OCI-LY3 (cell line): ENCODE results near the gene CLPSL1.
A peak's percentile ranks its signal among the peaks of the same experiment; 100 is the strongest.

ENCODE experiments used
- EZH2phosphoT487 ChIP-seq: fragments of 200-600 bp; shearing (Covaris generic); IDR thresholded peaks from 2 replicates; pipeline ENCODE4 v1.6.1; 2018; ENCODE audit warnings: antibody characterized with exemption, mixed run types, low read depth
- TF ChIP-seq, protein P1 (sequence below): fragments of 200-600, 300-600 bp; sonication (generic); IDR thresholded peaks from 2 replicates; pipeline ENCODE4 v1.5.1; 2014; ENCODE audit warnings: antibody characterized with exemption, low read length, low read depth

DNA sequence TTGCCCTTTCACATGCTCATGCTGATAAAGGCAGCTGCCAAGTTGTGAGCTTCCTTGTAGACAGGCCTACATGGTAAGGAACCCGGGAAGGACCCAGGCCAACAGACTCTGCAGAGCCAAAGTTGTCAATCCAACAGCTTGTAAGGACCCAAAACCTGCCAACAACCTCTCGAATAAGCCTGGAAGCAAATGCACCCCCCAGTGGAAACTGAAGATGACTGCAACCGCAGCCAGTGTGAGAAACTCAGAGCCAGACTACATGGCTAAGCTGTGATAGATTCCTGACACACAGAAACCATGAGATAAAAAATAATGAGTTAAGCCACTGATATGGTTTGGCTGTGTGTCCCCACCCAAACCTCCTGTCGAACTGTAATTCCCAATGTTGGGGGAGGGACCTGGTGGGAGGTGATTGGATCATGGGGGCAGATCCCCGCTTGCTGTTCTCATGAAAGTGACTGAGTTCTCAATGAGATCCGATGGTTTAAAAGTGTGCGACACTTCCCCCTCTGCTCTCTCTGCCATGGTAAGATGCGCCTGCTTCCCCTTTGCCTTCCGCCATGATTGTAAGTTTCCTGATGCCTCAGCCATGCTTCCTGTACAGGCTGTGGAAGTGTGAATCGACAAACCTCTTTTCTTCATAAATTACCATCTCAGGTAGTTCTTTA, 23.2 kb upstream of the CLPSL1 start:
- TF ChIP-seq, protein P1, sequence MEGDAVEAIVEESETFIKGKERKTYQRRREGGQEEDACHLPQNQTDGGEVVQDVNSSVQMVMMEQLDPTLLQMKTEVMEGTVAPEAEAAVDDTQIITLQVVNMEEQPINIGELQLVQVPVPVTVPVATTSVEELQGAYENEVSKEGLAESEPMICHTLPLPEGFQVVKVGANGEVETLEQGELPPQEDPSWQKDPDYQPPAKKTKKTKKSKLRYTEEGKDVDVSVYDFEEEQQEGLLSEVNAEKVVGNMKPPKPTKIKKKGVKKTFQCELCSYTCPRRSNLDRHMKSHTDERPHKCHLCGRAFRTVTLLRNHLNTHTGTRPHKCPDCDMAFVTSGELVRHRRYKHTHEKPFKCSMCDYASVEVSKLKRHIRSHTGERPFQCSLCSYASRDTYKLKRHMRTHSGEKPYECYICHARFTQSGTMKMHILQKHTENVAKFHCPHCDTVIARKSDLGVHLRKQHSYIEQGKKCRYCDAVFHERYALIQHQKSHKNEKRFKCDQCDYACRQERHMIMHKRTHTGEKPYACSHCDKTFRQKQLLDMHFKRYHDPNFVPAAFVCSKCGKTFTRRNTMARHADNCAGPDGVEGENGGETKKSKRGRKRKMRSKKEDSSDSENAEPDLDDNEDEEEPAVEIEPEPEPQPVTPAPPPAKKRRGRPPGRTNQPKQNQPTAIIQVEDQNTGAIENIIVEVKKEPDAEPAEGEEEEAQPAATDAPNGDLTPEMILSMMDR: peak; percentile 53
- TF ChIP-seq EZH2phosphoT487: no peak
